ENCODE results near the gene ZNF717. TPM values are rescaled to one million over a fixed set of nuclear protein-coding genes. Genes with fewer than 3 reads are reported as not detected.

ZNF717 gene
- 10 to 100 TPM; 13.8 to 16.5 TPM for total RNA-seq

DNA sequence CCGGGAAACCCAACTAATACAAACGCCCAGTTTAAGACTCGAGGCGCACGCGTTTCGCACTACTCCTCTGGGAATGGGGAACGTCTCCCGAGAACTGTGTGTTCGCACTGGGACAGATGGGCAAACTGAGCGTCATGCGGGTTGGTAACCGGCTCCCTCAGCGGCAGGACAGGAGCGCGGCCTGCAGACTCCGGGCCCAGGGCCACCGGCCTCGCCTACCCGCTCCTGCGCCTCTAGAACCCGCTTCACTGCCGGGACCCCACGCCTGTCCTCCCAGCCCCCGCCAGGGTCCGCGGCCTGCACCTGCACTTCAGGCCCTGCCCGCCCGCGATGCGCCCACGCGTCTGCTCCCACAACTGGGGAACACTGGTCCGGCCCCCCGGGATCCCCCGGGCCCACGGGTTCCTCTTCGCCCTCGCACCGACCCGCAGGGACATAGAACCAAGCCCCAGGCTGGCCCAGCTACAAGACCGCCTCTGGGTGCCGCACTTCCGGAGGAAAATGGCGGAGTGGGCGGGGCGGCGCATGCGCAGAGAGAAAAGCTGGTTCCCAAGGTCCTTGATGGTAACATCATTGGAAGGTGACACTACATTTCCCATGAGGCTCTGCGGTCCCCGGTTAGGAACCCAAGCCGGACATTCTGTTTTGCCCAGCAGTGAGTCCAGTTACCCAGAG, at the start of gene ZNF717:
Gene ZNF717, minus strand, starts transcription at position 469 of the 675 bp plus-strand sequence. CDS start 2,187 bp downstream, outside the sequence.

Small RNA genes lying within 50 kb of the gene (microRNA-seq; reads per million reads assigned to microRNA genes)
- not detected for gene MIR4273 (ENCODE audit: borderline microRNAs expressed, borderline replicate concordance)

Other genes with a start within 250 kb of the ZNF717 start
- gene FRG2C, start 121.2 kb downstream of the ZNF717 start, total RNA-seq, result not detected

All from activated naive CD4-positive, alpha-beta T cell treated with anti-CD3 and anti-CD28 coated beads, Interleukin-2, amount 10 ng/mL, durations not matched to agents 5 hours and 36 hours (primary cell).